Gastroesophageal sphincter (tissue), 4 donors: ENCODE measurements around the gene CDC42BPG. TPM values are rescaled to one million over a fixed set of nuclear protein-coding genes. Genes with fewer than 3 reads are reported as not detected.

Experiments
- ATAC-seq: fragments of 150-250 bp; one replicate; pipeline ENCODE4 v1.9.1; 2016; ENCODE audit warnings: mild to moderate bottlenecking, moderate library complexity
- H3K27ac ChIP-seq, 4 donors: fragments of 200-600 bp; sonication (generic) in 3 of 4; 1 replicate in 3 of 4; 2 replicates in 1 of 4; pipeline ENCODE4 v1.5.1; 2016 to 2019
- H3K27me3 ChIP-seq: fragments of 200-600 bp; sonication (generic); one replicate; pipeline ENCODE4 v1.5.1; 2019
- H3K36me3 ChIP-seq, 2 donors: fragments of 200-600 bp; sonication (generic); one replicate each; pipeline ENCODE4 v1.5.1; 2019; ENCODE audit warnings: control low read depth in 1 of 2
- H3K4me1 ChIP-seq, 3 donors: fragments of 200-600 bp; sonication (generic); 1 replicate in 2 of 3; 2 replicates in 1 of 3; pipeline ENCODE4 v1.5.1; 2016 to 2019; ENCODE audit warnings: control low read depth in 2 of 3
- H3K4me3 ChIP-seq, 2 donors: fragments of 200-600 bp; sonication (generic); one replicate each; pipeline ENCODE4 v1.5.1; 2019; ENCODE audit warnings: mild to moderate bottlenecking in 1 of 2, moderate library complexity in 1 of 2
- H3K9me3 ChIP-seq, 3 donors: fragments of 200-600 bp; sonication (generic); one replicate each; pipeline ENCODE4 v1.5.1; 2017 to 2019; ENCODE audit warnings: control low read depth in 2 of 3
- EP300 ChIP-seq: sonication (generic); formaldehyde crosslinking; IDR thresholded peaks from one replicate; pipeline ENCODE4 v1.6.1; 2017; ENCODE audit warnings: antibody characterized with exemption, mild to moderate bottlenecking
- POLR2A ChIP-seq, 2 donors: fragments of 450-650 bp; IDR thresholded peaks; one replicate each; pipeline ENCODE4 v1.6.1; 2017; ENCODE audit warnings: antibody characterized with exemption in 2 of 2, mild to moderate bottlenecking in 2 of 2, moderate library complexity in 1 of 2
- POLR2AphosphoS5 ChIP-seq: sonication (generic); formaldehyde crosslinking; IDR thresholded peaks from one replicate; pipeline ENCODE4 v1.6.1; 2017; ENCODE audit warnings: antibody characterized with exemption
- WGBS, 2 donors: methylation state at CpG; one replicate each; pipeline ENCODE4 v1.1.5; 2018; ENCODE audit warnings: low coverage in 1 of 2; 5-methylcytosine and 5-hydroxymethylcytosine counted together
- total RNA-seq, 4 donors: library from RNA; depleted of rRNA; stranded (reverse); fragments of >200 nt; gene quantifications; one replicate each; pipeline ENCODE4 v1.1.0, GENCODE V29; 2016
- TF ChIP-seq, protein P1 (sequence below), 4 experiments: fragments of 200-600 bp in 2 of 4; fragments of 450-650 bp in 2 of 4; sonication (generic) in 1 of 4; IDR thresholded peaks; one replicate each; pipeline ENCODE4 v1.5.1; 2017 to 2019; ENCODE audit warnings: antibody characterized with exemption in 4 of 4, mild to moderate bottlenecking in 2 of 4, moderate library complexity in 2 of 4

The CDC42BPG gene, protein sequence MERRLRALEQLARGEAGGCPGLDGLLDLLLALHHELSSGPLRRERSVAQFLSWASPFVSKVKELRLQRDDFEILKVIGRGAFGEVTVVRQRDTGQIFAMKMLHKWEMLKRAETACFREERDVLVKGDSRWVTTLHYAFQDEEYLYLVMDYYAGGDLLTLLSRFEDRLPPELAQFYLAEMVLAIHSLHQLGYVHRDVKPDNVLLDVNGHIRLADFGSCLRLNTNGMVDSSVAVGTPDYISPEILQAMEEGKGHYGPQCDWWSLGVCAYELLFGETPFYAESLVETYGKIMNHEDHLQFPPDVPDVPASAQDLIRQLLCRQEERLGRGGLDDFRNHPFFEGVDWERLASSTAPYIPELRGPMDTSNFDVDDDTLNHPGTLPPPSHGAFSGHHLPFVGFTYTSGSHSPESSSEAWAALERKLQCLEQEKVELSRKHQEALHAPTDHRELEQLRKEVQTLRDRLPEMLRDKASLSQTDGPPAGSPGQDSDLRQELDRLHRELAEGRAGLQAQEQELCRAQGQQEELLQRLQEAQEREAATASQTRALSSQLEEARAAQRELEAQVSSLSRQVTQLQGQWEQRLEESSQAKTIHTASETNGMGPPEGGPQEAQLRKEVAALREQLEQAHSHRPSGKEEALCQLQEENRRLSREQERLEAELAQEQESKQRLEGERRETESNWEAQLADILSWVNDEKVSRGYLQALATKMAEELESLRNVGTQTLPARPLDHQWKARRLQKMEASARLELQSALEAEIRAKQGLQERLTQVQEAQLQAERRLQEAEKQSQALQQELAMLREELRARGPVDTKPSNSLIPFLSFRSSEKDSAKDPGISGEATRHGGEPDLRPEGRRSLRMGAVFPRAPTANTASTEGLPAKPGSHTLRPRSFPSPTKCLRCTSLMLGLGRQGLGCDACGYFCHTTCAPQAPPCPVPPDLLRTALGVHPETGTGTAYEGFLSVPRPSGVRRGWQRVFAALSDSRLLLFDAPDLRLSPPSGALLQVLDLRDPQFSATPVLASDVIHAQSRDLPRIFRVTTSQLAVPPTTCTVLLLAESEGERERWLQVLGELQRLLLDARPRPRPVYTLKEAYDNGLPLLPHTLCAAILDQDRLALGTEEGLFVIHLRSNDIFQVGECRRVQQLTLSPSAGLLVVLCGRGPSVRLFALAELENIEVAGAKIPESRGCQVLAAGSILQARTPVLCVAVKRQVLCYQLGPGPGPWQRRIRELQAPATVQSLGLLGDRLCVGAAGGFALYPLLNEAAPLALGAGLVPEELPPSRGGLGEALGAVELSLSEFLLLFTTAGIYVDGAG (N-terminal part only)
- under 1 TPM; 0.08 to 0.94 (median 0.22) TPM for total RNA-seq

DNA sequence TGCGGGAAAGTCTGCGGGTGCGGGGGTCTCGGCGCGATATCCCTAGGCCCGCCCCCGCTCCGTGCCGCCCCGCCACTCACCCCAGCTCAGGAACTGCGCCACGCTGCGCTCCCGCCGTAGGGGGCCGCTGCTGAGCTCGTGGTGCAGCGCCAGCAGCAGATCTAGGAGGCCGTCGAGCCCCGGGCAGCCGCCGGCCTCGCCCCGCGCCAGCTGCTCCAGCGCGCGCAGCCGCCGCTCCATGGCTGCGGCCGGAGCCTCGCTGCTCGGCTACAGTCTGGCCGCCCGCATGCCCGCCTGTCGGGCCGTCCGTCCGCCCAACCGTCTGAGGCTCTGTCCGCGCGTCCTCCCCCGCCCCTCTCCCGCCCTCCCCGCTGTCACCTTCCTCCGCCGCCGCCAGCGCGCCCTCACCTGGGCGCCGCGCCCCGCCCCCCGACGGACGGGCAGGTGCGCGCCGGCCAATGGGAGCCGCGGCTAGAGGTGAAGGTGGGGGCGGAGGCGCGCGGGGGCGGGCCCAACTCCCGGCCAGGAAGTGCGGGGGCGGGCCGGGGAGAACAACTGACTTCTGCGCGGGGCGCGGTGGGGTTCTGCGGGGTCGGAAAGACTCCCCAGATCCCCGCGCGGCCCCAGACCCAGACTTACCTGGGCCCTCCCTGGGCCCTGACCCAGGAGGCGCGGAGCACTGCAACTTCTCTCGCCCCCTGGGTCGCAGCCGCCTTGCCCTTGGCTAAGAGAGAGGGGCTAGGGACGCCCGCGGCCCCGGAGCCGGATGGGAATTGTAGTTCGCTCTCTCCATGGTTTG is at the start of gene CDC42BPG:
CDC42BPG (minus strand) TSS at position 324 of the 799 bp plus-strand sequence; CDS start at position 240, 84 bp downstream.
- Histone ChIP-seq H3K4me3 (peak within 1 kb of the TSS; percentile 1 to 50), H3K27ac (peak within 1 kb of the TSS in 2 of 4 donors; percentile 0 to 57), H3K4me1 (peaks cover 0 to 39% (median 13%) of the 10 kb centered on the region in 3 donors), H3K27me3 (peaks cover 6% of the 10 kb centered on the region), H3K9me3 (no peaks in the 10 kb centered on the region), H3K36me3 (no peaks in the 10 kb centered on the region)
- ATAC-seq, result peak; percentile 75
- WGBS, 2 donors, result 0% methylated on average over 1 of the region's 96 CpGs; no CpG with 5 or more reads in 1 of the 2 donors
- no peak for TF ChIP-seq POLR2A (IDR thresholded peaks at IDR 0.05)
- TF ChIP-seq EP300, result no peak
- TF ChIP-seq, protein P1, sequence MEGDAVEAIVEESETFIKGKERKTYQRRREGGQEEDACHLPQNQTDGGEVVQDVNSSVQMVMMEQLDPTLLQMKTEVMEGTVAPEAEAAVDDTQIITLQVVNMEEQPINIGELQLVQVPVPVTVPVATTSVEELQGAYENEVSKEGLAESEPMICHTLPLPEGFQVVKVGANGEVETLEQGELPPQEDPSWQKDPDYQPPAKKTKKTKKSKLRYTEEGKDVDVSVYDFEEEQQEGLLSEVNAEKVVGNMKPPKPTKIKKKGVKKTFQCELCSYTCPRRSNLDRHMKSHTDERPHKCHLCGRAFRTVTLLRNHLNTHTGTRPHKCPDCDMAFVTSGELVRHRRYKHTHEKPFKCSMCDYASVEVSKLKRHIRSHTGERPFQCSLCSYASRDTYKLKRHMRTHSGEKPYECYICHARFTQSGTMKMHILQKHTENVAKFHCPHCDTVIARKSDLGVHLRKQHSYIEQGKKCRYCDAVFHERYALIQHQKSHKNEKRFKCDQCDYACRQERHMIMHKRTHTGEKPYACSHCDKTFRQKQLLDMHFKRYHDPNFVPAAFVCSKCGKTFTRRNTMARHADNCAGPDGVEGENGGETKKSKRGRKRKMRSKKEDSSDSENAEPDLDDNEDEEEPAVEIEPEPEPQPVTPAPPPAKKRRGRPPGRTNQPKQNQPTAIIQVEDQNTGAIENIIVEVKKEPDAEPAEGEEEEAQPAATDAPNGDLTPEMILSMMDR (IDR thresholded peaks at IDR 0.05), result peak in 3 of 4 experiments; percentile 70 to 82 (median 80)
- TF ChIP-seq POLR2AphosphoS5, result no peak

DNA sequence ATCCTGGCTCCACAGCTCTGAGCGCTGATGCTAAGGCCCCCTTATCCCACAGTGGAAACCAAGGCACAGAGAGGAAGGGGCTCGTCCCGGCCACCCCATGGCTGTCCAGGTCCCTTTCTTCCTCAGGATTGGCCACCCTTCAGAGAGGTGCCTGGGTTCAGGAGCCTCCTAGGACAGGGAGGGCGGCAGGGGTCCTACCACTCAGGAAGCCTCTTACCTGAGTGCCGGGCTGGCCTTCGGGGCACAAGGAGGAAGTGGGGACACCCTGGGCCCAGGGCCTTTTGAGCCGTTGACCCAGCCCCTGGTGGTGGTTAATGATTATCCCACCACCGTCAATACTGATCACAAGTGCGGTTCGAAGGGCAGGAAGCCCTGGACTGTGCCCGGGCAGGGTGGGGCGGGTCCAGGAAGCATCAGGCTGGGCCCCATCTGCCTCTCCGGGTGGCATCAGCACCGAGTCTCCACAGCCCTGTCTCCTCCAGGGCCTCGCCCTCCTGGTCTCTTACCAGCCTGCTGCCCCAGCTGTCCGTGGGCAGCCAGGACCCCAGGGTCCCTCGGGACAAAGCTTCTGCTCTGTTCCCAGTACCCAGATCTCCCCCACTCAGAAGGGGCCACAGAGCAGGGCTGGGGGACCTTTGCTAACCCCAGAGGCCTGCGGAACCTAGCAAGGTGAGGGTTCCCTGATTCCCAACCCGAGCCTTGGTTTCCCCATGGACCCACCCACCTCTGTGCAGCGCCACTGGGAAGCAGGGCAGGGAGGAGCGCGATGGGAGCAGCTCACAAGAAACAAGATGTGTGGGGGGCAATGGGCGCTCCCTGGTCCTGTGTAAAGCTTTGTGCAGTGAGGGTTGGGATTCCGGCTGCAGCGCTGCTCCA is 49.0 kb upstream of the CDC42BPG start:
- no peaks in the 10 kb centered on the region for H3K27me3 ChIP-seq
- H3K9me3 ChIP-seq, result no peaks in the 10 kb centered on the region
- H3K4me3 ChIP-seq, result no peak overlapping the region
- ATAC-seq, result no peak
- no peak for TF ChIP-seq POLR2A (IDR thresholded peaks at IDR 0.05)
- no peak for TF ChIP-seq POLR2AphosphoS5
- TF ChIP-seq EP300, result no peak
- TF ChIP-seq, protein P1 (IDR thresholded peaks at IDR 0.05), result no peak
- WGBS, 2 donors, result no CpG with 5 or more reads among the region's 25 CpGs
- H3K4me1 ChIP-seq, result peaks cover 0 to 15% (median 5%) of the 10 kb centered on the region in 3 donors
- peaks cover 0 to 41% of the 10 kb centered on the region in 2 donors for H3K36me3 ChIP-seq
- peak overlapping the region in 1 of 4 donors; percentile 19 for H3K27ac ChIP-seq

GRCh38 chr11:64892838-64893193 is 48.4 kb upstream of the CDC42BPG start:
- Histone ChIP-seq H3K4me3 (no peak overlapping the region), H3K36me3 (peaks cover 0 to 35% of the 10 kb centered on the region in 2 donors), H3K9me3 (no peaks in the 10 kb centered on the region), H3K27ac (no peak overlapping the region), H3K4me1 (peaks cover 0 to 21% (median 11%) of the 10 kb centered on the region in 3 donors), H3K27me3 (no peaks in the 10 kb centered on the region)
- WGBS, 2 donors, result no CpG with 5 or more reads among the region's 10 CpGs
- no peak for ATAC-seq
- TF ChIP-seq POLR2AphosphoS5 (no peak), POLR2A (IDR thresholded peaks at IDR 0.05) (no peak), EP300 (no peak)
- TF ChIP-seq, protein P1 (IDR thresholded peaks at IDR 0.05), result no peak
